Hematopoietic multipotent progenitor cell treated with erythropoietin and hydrocortisone succinate and interleukin-3 and kit ligand, for 6 days (in vitro differentiated cells): ENCODE measurements around the gene PGK1.
"Not testable (repeated sequence)": the region's sequence is repeated elsewhere in the genome, so short reads cannot be mapped to it uniquely, and the experiment has no call there.

Experiments used
- DNase-seq: peaks from one replicate; pipeline ENCODE4 v3.0.0-alpha.2; 2015

The PGK1 gene

DNA sequence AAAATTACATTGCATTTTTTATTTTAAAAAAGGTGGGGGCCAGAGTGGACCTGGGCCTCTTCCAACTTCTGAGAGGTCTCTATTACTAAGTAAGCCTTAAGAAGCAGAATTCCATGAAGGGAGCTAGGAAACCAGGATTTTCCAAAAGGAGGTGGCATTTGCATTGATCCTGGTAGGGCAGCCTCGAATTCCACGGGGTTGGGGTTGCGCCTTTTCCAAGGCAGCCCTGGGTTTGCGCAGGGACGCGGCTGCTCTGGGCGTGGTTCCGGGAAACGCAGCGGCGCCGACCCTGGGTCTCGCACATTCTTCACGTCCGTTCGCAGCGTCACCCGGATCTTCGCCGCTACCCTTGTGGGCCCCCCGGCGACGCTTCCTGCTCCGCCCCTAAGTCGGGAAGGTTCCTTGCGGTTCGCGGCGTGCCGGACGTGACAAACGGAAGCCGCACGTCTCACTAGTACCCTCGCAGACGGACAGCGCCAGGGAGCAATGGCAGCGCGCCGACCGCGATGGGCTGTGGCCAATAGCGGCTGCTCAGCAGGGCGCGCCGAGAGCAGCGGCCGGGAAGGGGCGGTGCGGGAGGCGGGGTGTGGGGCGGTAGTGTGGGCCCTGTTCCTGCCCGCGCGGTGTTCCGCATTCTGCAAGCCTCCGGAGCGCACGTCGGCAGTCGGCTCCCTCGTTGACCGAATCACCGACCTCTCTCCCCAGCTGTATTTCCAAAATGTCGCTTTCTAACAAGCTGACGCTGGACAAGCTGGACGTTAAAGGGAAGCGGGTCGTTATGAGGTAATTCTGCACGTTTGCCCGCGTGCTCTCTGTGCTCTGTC is at the start of gene PGK1:
PGK1 (plus strand) TSS at position 626 of the 824 bp plus-strand sequence; CDS start at position 719, 93 bp downstream.
- peak; percentile 94 for DNase-seq

- no peak for DNase-seq
These were observed 40.4 kb upstream of the PGK1 start for GRCh38 chrX:78063687-78064086.

GRCh38 chrX:78064152-78064551 is 39.9 kb upstream of the PGK1 start:
- no peak for DNase-seq

GRCh38 chrX:78064698-78065601 is 39.1 kb upstream of the PGK1 start:
- DNase-seq, result peak; percentile 3

DNA sequence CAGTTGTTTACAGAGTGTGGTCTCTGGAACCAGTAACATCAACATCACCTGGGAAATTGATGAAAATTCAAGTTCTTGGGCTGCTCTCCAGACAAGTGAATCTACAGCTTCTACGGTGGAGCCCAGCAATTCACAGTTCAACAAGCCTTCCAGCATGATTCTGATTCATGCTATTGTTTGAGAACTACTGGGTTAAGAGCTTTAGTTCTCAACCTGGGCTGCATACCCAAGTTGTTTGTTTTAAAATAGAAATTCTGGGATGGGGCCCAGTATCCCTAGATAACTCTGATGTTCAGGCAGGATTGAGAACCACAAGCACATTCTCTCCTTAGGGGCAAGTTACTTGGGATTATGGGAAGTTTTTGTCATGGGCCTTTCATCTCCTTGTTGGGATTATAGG is 37.9 kb upstream of the PGK1 start:
- DNase-seq, result no peak

- no peak for DNase-seq
These were observed 32.7 kb upstream of the PGK1 start for GRCh38 chrX:78071331-78071730.

GRCh38 chrX:78073147-78074077 is 30.6 kb upstream of the PGK1 start:
- DNase-seq, result not testable (repeated sequence)

- DNase-seq, result no peak
These were observed 30.0 kb upstream of the PGK1 start for GRCh38 chrX:78074088-78074487.

DNA sequence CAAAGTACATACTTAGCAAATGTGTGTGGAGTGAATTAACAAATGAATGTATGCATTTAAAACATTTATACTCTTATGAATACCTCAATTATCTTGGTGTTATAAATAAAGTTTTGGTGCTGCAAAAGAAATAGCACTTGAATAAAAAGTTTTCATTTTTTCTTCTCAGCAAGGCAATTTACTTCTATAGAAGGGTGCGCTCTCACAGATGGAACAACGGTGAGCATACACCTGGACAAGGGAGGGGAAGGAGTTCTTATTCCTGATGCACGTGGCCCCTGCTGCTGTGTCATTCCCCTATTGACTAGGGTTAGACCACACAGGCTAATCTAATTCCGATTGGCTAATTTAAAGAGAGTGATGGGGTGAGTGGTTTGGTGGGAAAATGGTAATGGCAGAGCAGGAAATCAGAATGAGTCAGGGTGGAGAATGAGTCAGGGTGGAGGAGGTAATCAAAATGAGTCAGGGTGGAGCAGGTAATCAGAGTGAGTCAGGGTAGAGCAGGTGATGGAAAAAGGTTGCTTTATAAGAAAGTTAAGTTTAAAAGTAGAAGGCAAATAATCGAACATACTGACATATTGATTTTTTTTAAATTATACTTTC is 28.2 kb upstream of the PGK1 start:
- no peak for DNase-seq

DNA sequence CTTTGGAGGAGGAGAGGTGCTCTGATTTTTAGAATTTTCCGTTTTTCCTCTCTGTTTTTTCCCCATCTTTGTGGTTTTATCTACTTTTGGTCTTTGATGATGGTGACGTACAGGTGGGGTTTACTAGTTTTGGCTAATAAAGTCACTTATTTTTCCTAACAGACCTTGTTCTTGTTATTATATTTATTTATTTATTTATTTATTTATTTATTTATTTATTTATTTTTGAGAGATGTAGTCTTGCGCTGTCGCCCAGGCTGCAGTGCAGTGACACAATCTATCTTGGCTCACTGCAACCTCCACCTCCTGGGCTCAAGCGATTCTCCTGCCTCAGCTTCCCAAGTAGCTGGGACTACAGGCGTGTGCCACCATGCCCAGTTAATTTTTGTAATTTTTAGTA is 22.6 kb upstream of the PGK1 start:
- not testable (repeated sequence) for DNase-seq

DNA sequence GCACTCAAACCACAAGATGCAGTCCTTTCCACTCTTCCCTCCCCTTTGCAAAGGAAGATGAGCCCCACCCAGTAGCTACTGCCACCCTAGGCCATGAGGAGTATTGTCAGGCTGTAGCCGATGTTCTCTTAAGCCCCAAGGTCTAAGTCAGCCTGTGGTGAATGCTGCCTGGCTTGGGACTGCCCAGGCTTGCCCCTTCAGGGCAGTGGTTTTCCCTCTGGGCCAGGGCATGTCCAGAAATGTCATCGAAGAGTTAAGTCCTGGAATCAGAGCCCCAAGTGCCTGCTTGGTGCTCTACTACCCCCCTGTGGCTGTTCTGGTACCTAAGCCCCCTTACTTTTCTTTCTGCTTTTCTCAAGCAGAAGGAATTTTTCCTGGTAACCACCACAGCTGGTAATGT is 11.8 kb upstream of the PGK1 start:
- peak; percentile 61 for DNase-seq

DNA sequence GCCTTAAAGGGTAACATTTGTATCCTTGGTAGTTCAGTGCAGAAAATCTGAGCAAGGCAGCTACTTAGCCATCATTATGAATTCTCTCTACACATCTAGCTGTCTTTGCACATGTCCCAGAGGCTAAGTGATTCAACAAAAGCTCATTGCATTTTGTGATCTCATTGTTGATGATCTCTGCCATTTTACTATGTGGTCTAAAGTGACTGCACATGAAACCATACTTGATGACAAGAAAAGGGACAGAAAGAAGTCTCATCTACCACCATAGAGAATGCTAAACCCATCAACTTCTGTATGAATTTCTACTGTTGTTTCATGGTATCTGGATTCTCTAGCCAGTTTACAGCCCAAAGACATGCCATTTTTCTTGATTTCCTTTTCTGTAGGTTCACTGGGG is 5.9 kb upstream of the PGK1 start:
- DNase-seq, result no peak

DNA sequence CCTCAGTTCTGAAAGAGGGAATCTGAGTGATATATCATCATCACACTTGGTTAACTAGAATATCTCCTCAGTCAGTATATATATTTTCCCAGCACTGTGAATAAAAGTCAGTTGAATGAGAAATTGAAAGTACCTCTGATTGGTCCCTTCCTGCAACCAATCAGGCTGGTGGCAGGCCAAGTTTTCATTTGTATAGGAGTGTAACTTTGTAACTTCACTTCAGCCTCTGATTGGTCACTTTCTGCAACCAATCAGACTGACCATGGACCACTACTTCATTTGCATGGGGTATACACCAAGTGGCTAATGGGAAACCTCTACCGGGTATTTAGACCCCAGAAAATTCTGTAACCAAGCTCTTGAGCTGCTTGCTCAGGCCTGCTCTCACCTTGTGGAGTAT is 2.0 kb upstream of the PGK1 start:
- no peak for DNase-seq

DNA sequence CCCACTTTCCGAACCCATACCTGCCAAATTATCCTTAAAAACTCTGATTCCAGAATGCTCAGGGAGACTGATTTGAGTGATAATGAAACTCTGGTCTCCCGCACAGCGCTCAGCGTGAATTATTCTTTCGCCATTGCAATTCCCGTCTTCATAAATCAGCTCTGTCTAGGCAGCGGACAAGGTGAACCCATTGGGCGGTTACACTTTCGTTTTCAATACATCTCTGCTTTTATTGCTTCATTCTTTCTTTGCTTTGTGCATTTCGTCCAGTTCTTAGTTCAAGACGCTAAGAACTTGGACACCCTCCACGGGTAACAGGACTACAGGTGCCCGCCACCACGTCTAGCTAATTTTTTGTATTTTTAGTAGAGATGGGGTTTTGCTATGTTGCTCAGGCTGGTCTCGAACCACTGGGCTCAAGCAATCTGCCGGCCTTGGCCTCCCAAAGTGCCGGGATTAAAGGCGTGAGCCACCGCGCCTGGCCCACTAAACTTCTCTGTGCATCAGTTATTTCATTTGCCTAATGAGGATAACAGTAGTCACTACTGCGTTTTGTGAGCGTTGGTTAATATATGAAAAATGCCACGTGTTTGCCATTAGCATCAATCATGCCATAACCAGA is 936 bp upstream of the PGK1 start:
- no peak for DNase-seq

DNA sequence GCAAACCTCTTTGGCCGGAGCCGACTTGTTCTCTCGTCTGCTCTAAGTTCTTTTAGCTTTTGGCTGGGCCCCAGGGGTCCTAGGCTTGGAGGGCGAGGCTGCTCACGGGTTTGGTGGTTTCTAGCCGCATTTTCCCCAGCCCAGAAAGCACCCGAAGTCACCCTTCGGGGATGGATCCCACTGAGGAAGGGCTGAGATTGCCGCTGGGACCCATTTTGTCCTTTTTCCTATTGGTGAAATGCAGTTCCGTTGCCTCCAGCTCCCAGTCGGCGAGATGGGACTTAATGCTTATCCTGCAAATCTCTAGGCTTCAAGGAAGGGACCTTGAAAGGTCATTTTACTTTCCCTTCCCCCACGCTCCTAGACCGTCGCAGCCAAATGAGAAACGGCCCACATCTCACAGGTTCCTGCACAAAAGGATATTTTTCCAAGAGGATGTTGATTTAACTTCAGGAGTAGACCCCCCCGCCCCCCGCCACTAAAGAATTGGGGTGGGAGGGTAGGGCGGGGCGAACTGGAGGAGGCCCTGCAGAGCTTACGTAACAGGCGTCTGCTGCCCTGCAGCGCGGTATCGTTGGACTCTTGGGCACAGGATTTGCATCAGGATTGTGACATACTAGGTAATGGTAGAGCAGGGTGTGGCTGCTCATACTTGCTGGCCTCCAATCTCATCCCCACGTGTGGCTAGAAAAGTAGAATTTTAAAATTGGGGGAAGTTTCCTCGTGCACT is 564 bp downstream of the PGK1 start:
- peak; percentile 79 for DNase-seq

DNA sequence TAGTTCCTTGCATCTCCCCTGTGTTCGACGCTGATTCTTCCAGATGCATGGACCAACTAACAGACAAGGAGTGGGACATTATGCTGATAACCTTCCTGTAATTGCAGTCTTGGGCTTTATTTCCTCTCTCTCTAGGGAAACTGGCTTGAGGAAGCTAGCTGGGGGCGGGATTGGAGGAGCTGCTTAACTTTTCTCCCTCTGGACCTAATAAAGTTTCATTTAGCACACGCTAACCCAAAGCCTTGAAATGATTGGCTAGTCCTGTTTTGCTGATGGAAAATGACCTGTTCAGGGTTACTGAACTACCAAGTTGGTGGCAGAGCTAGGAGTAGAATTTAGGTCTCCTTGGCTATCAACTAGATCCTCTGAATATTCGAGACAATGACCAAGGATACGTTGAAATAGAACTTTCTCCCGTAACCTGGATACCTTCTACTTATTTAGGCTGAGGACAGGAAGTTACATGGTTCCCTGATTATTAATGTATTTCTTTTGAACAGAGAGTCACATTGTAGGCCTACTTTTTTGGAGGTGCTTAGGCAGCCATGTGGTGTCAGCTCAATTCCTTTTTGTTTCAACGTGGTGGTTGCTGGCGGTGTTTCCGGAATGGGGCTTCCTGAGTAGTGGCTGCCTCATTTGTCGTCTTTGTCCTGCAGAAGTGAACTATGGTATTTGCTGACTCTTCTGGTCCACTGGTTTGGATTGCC is 2.0 kb downstream of the PGK1 start:
- DNase-seq, result no peak

- peak; percentile 19 for DNase-seq
These were observed 2.6 kb downstream of the PGK1 start for GRCh38 chrX:78106651-78106986.

DNA sequence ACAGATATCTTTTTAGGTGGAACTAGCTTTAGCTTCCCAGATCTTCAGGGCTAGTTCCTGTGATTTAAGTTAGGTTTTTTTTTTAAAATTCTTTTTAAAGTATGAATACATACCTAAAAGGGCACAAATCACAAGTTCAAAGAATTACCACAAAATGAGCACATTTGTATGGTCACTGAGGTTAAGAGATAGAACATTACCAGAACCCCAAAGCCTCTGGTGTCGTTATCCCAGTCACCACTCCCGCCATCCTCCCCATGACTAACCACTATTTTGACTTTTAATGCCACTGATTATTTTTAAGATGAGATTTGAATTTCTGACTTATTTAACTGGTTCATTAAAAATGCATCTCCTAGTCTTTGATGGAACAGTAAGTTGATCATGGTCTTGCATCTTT is 5.4 kb downstream of the PGK1 start:
- DNase-seq, result peak; percentile 38

GRCh38 chrX:78111140-78111931 is 7.3 kb downstream of the PGK1 start:
- no peak for DNase-seq

DNA sequence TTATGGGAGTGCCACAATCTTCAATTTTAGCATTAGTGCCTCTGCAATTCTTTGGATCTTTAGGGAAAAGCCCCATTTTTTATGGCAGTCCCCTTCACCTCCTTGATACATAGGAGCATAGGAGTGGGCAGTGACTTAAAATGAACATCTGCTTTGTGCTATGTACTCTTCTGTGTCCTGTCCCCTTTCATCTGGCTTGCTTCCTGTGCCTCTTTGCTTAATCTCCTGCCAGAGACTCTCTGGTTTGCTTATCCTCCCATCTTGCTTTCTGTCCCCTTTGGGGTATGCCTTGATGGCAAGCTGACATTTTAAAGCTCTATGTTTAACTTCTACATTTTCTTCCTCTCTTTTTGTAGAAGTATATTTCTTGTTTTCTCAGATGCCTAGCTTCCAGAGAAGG is 12.3 kb downstream of the PGK1 start:
- no peak for DNase-seq
